IPS-NIHi7 (cell line): ENCODE data around the gene KAT6B.
"Not testable (repeated sequence)": the region's sequence is repeated elsewhere in the genome, so short reads cannot be mapped to it uniquely, and the experiment has no call there.

Experiments
- DNase-seq: peaks from one replicate; pipeline ENCODE4 v3.0.0; 2012; ENCODE audit warnings: mixed read lengths; ENCODE audit errors: extremely low spot score

KAT6B gene

DNA sequence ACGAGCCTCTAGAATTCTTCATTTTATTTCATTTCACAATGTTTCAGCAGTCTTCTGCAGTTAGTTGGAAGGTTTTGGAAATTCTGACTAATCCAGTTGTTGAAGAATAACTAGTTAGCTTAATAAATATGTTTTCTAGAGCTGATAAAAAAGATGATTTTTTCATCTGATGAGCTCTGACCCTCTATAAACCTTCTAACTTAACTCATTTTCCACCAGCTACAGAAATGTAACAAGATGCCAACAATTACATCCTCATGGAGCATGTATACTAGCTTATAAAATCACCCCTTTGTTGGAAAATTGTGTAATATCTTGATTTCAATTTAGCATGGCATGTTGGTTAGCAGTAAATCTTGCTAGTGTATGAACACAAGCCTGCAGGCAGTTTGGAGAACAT lies 33.1 kb downstream of the KAT6B start:
- DNase-seq: no peak

DNA sequence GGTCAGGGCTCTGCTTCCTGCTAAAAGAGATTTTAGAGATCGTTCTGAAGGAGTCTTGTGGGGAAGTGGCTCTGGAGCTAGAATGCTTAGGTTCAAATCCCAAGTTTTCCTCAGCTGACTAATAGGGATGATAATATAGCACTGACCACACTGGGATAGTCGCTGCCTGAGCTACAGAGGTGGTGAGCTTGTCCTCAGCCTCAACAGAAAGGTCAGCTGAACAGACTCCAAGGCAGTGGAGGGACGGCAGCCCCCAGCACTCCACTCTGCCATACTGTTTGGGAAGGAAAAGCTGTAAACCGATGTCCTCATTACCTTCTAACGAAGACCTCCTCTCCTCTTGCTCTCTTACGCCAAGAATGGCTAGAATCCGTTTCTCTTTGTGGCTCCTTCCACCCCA lies 36.2 kb downstream of the KAT6B start:
- DNase-seq: peak; percentile 17

DNA sequence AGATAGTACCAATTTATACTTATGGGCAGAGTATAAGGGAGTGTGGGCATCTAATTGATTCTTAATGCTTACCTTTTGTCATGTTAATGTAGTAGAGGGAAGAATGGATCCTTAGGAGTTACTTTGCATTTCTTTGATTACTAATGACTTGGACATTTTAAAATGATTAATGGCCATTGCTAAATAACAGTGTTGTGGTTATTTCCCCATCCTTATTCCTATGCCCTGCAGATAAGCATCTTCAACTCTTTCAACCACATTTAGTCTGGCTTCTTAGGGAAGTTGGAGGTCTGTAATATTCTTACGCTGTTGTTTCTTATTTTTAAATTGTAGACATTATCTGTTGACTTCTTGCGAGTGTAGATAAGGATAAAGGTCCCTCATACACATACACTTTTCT lies 37.2 kb downstream of the KAT6B start:
- DNase-seq: no peak

DNA sequence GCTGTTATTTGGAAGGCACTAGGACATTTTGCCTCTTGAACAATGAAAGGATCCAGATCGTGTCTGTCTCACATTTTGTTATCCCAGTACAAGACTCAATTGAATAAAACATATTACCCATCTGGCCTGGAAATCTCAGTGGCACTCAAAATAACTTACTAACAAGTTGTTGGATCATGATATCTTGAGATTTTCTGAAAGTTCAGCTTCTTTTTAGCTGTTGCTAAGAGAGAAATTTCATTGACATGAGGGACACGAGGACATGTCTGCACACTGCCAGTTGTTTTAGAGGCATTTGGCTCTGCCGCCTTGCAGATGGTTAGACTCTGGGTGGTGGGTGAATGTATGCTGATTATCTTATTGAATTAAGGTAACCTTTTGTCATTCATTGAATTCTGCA lies 41.0 kb downstream of the KAT6B start:
- no peak for DNase-seq

DNA sequence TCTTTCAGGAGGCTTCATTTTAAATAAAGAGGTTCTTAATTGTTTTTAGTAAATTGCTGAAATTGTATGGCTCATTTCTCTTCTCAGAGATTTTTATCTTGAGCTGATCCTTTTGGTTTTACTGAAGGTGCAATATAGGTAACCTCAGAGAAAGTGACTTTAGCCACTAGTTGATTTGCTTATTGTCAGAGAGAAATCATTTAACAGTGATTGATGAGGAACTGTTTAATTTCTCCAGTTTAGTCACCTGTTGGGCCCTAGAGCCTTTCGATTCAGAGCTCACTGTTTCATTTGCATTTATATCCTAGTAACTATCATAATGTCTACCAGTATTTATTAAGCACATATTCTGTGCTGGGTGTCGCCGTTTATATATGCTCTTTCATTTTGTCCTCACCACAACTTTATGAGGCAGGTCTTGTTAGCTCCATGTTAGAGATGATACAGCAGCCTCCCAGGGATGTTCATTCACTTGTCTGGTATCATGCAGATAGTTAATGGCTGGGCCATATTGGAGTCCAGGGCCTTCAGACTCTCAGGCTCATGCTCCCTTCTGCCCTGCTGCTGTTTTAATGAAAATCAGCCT lies 42.1 kb downstream of the KAT6B start:
- DNase-seq: no peak

DNA sequence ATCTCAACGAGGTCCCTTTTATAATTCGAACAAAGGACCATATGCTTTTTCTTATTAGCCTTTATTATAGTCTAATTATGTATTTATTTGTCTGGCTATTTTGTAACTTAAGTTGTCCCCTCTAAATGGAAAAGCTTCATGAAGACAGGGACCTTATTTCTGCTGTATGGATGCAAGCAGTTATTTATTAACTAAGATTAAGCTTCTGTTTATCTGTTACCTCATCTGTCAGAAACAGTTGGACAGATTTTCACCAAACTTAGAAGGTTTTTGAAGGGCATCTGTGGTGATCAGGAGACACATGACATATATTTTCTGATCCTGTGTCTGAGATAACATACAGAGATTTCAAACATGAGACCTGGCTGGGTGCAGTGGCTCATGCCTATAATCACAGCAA lies 43.2 kb downstream of the KAT6B start:
- DNase-seq: no peak

DNA sequence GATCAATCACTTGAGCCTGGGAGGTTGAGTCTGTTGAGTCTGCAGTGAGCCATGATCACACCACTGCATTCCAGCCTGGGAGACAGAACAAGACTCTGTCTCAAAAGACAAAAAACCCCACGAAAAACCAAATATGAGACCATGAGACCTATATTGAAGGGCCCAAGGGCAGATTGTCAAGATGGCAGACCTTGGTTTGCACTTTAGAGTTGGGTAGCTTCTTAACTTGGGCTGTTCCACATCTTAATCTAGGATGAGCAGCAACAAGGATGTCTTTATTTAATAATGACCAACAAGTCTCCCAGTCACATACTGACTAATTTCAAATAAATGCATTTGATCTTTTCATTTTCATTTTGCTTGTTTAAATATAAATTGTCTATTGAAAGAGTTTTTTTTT lies 43.8 kb downstream of the KAT6B start:
- no peak for DNase-seq

DNA sequence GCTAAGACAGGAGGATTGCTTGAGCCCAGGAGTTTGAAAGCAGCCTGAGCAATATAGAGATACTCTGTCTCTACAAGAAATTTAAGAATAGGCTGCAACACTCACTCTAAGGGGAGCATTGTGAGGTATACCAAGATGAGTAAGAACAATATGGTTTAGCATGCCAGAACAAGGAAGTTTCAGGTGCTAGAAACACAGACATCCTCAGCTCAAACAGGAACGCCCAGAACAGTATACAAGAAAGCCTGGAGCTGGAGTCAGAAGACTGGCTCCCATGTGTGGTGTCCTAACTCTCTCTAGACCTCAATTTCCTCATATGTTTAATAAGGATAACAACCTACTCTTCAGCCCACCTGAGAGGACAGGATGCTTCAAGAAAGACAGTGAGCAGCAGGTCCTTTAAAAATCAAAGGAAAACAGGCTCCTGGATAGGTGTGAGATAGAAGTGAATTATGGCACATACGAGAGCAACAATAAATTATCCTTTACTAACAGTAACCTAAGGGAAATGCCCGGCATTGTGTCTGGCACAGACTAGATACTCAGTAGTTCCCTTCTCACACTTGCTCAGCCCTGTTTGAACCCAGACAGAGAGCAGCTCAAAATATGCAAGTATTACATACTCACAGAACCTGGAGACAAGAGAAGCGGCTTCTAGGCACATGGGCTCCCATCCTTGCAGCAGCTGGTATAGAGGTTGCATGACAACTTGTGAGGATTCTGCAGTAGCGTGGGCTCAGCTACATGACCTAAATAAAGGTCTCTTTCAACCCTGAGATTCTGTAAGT lies 45.4 kb downstream of the KAT6B start:
- no peak for DNase-seq

DNA sequence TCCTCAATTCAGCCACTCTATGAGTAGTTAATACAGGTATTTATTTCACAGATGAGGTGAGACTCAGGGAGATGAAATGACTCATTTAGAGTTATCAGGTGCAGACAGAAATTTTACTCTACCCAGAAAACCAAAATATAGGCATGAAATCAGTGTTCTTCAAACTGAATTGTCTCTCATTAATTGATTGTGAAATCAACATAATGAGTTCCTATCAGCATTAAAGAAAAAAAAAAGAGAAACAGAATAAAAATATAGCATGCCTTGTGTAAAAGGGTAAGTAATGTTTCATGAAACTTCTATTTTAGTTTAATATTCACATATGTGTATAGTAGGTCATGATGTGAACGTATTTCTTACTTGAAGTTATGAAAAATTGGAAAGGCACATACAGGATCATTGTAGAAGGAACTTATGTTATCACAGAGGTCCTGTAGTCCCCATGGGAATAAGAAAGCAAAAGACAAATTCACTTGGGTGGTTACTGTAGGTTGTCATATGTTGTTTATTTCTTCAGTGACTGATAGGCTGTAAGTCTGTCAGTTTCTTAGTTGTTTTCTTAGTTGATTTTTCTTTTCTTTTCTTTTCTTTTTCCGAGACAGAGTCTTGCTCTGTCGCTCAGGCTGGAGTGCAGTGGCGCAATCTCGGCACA lies 47.5 kb downstream of the KAT6B start:
- DNase-seq: no peak

DNA sequence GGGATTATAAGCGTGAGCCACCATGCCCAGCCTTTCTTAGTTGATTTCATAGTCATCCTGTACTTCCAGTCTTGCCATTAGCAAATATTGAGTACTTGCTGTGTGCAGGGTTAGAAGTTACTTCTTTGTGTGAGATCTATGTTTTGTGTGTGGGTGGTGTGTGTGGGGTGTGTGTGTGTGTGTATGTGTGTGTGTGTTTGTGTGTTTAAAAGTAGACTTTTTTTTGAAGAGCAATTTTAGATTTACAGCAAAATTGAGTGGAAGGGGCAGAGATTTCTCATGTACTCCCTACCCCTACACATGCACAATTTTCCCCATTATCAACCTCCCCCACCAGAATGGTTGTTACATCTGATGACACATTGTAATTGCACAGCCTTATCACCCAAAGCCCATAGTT lies 48.2 kb downstream of the KAT6B start:
- no peak for DNase-seq

DNA sequence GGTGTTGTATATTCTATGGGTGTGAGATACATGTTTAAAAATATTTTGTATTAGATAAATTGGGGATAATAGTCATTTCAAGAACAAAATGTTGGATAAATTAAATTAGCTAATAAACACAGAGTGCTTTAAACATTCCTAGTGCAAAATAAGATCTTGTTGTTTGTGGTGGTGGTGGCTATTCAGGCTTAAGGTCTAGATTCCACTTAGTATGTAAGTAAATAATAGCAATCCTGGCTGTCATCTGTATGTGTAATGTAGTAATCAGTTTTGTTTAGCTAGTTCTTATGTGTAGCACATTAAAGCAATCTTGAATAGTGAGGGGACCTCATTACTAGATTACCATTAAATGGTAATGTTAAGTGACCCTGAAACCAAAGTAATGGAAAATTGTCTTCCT lies 48.7 kb downstream of the KAT6B start:
- no peak for DNase-seq

DNA sequence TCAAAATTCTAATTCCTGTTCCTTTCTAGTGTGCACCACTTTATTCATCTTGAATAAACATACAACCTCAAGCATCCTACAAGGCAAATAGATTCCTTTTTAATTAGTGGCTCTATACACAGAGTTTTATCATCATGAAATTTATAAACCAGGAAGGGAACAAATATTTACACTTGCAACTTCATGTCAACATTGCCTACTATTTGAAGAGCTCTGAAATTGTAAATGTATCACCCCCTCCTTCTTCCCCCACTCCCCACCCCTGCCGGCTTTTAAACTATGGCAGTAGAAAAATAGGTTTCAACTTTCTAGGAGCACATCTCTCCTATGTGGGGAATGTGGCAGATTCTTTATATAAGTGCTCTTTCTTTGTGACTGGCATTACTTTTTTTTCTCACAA lies 49.6 kb downstream of the KAT6B start:
- DNase-seq: no peak

DNA sequence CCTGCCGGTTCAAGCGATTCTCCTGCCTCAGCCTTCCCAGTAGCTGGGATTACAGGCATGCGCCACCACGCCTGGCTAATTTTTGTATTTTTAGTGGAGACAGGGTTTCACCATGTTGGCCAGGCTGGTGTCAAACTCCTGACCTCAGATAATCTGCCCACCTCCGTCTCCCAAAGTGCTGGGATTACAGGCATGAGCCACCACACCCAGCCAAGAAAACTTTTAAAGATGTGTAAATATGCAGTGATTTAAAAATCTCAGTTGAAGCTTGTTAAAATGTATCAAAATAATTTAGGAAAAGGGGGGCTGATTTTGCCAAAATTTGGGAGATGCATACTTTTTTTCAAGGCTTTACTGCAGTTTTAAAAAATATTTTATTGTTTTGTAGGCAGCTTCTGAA lies 50.7 kb downstream of the KAT6B start:
- not testable (repeated sequence) for DNase-seq

DNA sequence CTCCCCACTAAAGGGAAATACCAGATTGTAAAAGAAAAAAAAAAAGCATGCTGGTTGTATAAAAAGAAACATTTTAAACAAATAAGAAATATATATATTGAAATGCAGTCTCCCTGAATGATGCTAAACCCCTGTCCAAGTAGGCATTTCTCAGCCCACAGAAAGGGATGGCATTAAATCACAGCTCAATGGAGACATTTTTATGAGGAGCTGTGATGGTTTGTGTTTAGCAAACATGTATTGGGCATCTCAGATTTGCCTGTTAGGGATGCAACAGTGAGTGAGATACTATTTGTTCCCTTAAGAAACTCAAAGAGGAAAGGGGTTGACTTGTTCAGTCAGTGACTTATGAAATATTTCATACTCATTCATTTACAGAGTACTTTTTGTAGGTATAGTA lies 51.5 kb downstream of the KAT6B start:
- no peak for DNase-seq

DNA sequence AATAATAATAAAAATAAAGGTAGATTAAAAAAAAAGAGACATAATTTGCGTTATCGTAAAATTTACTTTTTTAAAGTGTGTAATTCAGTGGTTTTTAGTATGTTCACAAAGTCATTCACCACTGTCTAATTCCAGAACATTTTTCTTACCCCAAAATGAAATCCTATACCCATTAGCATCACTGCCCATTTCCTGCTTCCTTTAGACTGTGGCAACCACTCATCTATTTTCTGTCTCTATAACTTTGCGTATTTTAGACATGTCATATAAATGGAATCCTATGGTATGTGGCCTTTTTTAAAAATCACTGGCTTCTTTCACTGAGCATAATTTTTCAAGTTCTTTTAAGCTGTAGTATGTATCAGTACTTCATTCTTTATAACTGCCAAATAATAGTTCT lies 53.6 kb downstream of the KAT6B start:
- DNase-seq: no peak

DNA sequence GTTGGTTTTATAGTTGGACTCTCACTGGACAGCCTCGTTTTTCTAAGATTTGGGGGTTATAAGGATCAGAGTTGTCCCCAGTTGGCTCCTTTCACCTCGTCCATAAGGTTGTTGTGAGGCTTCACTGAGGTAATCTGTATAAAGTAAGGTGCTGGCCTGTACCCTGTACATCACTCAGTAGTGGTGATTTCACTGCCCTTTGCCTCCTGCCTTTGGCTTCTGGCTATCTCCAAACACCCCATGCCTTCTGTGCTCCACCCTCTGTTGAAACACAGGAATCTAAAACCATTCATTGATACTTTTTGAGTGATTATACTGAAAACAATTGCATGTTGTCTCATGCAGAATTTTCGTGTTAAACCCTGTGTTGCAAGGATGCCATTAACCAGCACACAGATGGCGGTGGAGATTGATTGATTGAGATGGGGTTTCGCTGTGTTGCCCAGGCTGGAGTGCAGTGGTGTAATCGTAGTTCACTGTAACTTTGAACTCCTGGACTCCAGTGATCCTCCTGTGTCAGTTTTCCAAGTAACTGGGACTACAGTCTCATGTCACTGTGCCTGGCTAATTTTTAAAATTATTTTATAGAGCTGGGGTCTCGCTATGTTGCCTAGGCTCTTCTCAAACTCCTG lies 55.0 kb downstream of the KAT6B start:
- DNase-seq: no peak

DNA sequence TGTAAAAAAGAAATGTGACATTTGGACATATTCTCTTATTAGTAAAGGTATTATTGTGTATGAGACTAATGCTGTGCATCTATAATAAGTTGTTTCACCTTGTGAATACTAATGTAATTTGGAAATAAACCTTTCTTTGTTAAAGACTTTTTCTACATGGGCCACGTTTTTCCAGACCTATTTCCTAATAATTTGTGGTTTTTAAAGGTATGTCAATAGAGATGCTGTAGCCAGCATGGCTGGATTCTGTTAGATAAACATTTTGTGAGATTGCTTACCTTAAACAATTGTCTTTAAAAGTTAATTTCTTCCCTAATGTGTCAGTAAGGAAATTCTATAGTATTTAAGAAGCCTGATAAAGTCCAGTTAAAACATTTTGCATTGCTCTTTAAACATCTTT lies 56.0 kb downstream of the KAT6B start:
- no peak for DNase-seq

DNA sequence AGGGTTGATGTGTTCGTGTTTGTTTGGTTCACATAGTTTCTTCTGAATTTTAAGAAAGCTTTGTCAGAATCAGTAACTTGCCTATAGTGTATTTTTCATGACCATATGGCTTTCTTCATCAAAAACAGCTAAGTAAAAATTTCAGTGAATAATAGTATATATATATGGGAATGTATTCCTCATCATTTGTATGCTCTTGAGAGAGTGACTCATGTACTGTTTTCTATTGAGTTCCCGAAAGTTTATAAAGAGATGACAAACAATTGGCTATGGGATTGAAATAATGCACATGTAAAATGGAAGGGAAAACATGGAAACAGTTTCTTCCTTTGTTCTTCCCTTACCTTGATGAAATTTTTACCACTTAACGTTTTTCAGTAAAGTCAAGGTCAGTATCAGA lies 56.4 kb downstream of the KAT6B start:
- DNase-seq: no peak

DNA sequence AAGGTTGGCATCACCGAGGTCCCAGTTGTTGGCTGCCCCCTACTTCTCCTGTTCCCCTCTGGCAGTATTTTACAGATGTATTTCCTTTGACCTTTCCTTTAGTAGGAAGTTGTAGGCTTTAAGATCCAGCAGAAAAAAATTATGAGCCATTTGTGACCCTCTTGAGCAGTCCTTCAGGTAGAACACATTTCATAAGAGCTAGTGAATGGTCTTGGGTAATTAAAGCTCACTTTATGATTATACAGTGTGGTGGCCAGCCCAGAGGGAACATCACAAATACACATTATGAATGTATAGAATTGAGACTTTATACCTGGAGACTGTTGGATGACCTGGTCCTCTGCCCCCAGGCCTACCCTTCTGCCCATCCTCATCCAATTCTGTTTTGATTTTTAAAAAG lies 57.0 kb downstream of the KAT6B start:
- DNase-seq: no peak

DNA sequence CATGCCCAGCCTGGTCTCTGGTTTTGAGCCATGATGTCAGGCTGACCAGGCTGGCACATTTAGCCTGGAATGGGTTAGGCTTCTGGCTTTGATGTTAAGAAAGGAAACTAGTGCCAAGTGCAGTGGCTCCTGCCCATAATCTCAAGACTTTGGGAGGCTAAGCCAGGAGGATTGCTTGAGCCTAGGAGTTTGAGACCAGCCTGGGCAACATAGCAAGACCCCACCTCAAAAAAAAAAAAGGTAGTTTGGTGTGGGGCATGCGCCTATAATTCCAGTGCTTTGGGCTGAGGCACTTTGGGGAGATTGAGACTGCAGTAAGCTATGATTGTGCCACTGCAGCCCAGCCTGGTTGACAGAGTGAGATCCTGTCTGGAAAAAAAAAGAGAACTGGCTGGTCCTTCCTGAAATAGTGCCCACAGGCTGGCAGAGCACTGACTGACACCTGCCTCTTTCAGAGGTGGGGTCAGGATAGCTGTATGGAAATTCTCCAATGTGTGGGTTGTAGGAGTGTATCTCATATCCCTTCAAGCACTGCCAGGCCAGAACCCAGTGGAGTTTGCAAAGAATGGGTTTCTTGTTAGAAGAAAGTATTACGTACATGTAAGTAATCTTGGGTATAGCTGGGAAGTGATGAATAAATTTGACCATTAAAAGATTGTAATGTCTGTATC lies 61.3 kb downstream of the KAT6B start:
- DNase-seq: no peak

DNA sequence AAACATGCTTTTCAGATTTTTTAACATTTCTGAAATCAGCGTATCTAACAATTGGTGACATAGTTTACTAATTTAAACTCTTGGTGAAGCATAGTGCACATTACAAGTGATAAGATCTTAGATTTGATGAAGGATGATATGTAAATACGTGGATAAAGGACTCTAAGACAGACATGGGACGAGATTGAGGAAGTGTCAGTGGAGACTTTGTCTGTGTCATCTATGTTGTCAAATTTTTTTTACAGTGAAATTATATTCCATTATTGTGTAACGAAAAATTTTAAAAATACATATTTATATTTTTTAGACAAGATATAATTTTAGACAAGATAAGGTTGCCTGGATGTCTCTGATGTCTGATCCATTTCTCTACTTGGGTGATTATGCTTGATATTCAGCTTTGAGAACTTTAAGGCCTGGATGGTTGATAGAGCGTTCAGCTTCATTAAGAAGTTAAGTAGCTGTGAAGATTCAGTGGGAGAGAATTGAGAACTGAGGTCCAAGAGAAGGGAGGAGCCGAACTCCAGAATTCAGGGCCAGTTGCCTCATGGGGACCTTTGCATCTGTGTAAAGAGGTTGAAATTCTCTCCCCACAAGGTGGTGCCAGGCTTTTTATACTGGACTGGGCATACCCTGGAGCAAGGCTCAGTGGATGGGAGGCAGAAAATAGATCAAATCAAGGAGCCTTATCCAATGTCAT lies 62.7 kb downstream of the KAT6B start:
- DNase-seq: no peak

DNA sequence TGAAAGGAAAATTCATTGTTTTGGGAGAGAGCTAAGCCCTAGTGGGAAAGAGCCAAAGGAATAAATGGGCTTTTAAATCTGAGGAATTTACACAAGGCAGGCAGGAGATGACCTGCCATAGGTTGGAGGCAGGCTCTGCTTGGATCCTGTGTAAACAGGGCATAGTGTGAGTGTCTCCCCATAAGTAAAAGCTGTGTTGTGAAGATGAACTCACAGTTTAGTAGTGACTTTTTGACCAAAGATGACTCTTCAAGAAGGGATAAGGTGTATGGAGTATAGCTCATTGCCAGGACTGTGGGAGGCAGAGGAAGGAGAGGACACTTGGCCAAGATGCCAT lies 63.2 kb downstream of the KAT6B start:
- no peak for DNase-seq
